DMS 273 (cell line): Measurements from ENCODE around the gene HPDL.
A peak's percentile ranks its signal among the peaks of the same experiment; 100 is the strongest.

ENCODE experiments used
- DNase-seq: peaks from one replicate; lab custom pipeline; 2025; ENCODE audit not compliant: unreplicated experiment; lab: John Stamatoyannopoulos, UW

The HPDL gene

DNA sequence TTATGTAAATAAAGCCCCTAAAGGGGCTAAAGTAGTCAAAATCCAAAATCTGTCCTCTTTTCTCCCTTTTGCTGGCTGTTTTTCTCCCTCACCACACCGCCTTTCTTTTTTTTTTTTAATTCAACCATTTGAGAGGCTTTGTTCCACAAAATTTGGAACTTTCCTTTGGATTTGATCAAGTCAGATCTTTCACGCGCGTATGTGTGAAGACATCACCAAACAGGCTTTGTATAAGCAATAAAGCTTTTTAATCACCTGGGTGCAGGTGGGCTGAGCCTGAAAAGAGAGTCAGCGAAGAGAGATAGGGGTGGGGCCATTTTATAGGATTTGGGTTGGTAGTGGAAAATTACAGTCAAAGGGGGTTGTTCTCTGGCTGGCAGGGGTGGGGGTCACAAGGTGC is 5.3 kb upstream of the HPDL start:
- no peak for DNase-seq

DNA sequence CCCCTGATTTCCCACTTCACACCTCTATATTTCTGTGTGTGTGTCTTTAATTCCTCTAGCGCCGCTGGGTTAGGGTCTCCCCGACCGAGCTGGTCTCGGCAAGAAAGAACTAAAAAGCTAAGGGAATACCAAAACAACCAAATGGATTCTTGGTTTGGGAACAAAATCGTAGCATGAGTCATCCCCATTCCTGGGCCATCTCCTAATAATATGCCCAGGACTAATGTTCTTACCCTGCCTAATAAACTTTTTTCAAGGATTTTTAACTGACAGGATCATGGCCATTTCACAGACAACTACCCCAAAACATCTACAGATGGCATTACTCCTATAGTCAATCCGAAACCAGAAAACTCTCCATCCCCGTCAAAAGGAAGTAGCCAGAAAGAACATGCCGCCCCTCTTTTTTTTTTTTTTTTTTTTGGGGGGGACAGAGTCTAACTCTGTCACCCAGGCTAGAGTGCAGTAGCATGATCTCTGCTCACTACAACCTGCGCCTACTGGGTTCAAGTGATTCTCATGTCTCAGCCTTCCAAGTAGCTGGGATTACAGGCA is 4.1 kb upstream of the HPDL start:
- DNase-seq = no peak

GRCh38 chr1:45325851-45326506 is 716 bp upstream of the HPDL start:
- peak; percentile 38 for DNase-seq

DNA sequence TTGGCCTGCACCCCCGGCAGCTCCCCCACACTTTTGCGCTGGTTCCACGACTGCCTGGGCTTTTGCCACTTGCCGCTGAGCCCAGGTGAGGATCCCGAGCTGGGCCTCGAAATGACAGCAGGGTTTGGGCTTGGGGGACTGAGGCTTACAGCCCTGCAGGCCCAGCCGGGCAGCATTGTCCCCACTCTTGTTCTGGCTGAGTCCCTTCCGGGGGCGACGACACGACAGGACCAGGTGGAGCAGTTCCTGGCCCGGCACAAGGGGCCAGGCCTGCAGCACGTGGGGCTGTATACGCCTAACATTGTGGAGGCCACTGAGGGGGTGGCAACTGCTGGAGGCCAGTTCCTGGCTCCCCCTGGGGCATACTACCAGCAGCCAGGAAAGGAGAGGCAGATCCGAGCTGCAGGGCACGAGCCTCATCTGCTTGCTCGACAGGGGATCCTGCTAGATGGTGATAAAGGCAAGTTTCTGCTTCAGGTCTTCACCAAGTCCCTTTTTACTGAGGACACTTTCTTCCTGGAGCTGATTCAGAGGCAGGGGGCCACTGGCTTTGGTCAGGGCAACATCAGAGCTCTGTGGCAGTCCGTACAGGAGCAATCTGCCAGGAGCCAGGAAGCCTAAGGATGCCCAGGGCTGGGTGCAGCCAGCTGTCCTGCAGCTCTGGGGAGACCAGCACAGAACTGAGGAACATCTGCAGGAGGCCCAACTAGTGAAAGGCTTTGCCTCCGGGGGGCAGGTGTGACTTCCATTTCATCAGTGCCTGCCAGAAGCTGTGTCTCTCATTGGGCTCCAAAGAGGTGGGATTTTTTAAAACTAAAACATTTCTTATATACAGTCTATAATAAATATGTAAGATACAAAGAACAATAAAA is 1.2 kb downstream of the HPDL start:
- peak; percentile 74 for DNase-seq

DNA sequence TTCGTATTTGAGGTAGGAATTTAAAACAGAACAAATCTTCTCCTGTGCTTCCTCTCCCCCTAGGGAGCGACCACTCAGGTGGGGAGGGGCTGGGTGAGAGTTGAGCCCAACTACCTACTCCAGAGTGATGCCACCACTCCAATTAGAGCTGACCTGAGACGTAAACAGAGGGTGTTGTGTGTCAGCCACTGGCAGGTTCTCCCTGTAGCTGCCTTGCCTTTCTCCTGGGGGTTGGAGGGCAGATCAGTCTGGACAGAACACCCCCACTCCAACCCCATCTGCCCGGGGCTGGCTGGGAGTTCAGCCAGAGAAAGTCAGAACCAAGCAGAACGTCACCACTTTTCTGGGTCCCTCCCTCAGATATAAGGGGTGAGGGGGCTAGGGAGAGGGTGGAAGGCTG is 2.0 kb downstream of the HPDL start:
- DNase-seq = peak; percentile 54

DNA sequence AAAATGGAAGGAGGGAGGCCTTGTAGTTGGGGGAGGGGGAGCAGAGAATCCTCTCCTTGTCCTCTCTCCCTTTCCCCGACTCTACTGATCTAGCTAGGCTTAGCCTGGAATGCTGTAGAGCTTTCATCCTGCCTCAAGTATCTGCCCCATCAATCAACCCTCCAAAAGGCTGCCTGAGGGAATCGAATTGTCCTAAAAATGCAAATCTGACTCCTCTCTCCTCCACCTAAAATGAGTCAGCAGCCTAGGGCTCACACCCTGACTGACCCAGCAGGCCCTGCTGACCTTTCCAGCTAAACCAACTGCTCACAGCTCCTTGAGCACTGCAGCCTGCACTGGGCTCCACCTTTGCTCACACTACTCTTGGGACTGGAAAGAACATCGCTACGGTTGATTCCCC is 2.8 kb downstream of the HPDL start:
- no peak for DNase-seq

GRCh38 chr1:45331436-45332345 is 5.0 kb downstream of the HPDL start:
- DNase-seq = no peak

GRCh38 chr1:45332346-45332720 is 5.6 kb downstream of the HPDL start:
- no peak for DNase-seq

DNA sequence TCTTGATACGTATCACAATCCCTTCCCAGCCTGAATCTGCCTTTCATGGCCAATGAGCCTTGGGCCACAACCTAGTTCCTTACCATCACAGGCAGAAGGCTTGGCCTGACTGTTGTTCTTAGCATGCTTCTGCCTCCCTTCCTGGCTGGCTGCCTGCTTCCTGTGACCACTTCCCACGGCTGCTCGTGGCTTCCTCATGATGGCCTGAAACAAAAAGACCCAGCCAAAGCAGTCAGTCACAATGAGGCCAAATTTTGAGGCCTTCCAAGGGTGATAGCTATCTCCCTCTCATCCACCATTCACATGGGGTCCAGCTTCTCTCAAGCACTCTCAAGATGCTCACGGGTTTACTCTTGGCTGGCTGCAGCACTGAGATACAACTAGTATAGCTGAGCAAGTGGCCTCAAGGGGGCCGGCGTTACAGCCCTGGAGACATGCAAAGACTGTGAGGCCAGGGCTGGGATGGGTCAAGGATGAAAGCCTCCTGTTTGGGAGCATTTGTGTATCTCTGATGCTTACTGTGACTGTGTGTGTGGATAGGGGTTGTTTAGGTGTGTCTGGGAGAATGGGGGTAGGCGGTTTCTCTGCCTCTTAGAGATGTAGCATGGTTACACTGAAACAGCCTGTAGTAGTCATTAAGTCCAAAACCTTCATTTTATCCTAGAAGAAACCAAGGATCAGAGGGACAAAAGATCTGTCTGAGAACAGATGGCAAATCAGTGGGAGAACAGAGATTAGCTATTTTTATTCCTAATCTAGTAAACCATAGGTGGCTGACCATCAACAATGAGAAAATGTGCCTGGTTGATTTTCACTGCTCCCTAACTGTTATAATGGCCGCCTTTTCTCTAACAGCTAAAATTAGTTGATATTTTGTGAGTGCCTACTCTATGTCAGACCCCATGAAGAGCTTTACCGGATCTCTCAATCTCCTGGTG is 7.9 kb downstream of the HPDL start:
- no peak for DNase-seq

DNA sequence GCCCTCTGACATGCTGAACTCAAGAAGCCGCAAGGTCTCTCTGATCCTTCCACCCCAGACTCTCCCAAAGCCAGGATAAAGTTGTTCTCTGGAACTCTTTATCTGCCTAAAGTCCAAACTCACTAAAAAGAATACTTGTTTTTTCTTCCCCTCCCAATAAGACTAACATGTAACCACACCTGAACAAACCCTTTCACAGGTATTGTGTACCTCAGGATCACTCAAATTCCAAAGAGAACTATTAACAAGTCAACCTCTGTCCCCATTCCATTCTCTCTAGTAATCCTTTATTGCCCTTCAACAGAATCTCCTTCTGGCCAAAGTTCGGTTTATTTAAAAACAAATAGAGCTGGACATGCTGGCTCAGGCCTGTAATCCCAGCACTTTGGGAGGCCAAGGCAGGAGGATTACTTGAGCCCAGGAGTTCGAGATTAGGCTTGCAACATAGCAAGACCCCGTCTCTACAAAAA is 9.2 kb downstream of the HPDL start:
- DNase-seq = no peak

DNA sequence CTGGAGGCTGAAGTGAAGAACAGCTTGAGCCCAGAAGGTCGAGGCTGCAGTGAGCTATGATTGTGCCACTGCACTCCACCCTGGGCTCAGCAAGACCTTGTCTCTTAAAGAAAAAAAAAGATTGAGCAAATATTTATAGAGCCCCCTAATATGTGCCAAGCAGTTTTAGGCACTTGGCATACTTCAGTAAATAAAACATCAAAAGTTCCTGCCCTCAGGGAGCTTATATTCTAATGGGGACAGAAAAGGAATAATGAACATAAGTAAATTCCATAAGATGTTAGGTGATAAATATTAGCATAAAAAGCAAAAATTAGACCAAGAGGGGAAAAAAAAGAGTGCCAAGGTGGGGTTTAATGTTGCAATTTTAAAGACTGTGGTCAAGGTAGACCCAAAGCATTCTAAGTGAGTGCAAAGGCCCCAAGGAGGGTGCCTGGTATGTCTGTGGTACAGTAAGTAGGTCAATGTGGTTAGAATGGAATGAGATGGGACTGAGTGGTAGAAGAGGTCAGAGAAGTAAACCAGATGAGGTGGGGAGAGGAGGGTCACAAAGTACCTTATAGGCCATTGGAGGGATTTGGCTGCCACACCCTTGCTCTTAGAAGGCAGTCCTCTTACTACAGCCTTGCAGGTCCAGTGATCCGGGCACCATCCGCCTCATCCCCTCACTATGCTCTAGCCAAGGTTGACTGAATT is 11.1 kb downstream of the HPDL start:
- no peak for DNase-seq

- DNase-seq = peak; percentile 98
These were observed 13.3 kb downstream of the HPDL start, which contains the start of the genes MUTYH and TOE1 for GRCh38 chr1:45339789-45340558. Gene MUTYH (minus strand): TSS chr1:45340440. CDS start chr1:45334505, 5,935 bp downstream. Gene TOE1 (plus strand): TSS chr1:45340170. CDS start chr1:45340253, 83 bp downstream.

DNA sequence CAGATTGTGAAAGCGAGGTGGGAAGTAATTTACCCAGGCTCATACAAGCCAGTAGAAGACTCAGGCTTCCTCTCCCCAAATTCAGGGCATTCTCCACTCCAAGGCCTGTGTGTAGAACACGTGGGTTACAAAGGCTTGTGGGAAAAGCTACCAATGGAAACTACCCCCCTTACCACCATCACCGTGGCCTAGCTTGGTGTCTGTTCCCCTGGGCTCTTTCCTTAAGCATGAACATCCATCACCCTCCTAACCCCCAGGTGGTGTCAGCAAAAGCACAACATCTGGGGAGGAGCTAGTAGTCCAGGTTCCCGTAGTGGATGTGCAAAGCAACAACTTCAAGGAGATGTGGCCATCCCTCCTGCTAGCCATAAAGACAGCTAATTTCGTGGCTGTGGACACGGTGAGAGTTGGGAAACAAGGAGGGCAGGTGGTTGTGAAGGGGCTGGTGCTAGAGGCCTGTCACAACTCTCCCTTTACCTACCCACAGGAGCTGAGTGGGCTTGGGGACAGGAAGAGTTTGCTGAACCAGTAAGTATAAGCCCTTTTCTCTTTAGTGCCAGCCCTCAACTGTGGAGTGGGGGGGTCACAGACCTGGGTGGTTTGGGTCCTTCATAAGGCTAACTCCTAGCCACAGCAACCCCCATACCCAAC is 14.2 kb downstream of the HPDL start:
- peak; percentile 44 for DNase-seq

DNA sequence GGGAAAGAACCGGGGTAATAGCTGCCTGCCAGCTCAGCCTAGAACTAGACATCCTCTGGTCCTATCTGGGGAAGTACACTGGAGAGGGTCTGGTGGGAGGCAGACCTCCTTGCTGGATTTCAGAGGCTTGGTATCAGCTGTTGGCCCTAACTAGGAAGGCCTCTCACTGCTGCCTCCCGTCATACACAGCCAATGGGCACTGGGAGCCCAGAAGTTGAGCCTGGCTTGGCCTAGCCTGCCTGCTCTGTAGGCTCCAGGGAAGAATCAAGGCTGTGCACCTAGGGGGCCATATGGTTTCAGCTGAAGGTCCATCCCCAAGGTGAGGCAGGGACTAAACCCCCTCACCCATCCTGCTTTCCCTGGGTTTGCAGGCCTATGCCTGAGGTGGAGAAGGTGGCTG is 17.8 kb downstream of the HPDL start:
- no peak for DNase-seq

DNA sequence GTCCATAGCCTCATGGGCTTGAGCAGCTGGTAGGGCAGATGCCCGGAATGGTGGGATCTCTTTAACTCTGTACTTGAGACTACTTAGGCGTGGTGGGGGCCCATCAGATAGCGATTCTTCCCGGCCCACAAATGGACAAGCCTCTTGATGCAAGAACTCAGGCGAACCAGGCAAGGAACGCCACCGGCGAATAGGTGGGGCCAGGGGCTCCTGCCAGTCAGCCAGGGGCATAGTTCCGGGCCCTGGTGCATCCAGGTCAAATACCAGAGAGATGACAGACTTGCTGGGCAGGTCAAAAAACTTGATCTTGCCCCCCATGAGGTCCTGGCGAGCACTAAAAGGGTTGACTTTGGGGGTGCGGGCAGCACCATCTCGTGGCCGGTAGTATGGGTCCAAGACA is 18.3 kb downstream of the HPDL start:
- no peak for DNase-seq

- DNase-seq = no peak
These were observed 19.8 kb downstream of the HPDL start for GRCh38 chr1:45346473-45346872.

DNA sequence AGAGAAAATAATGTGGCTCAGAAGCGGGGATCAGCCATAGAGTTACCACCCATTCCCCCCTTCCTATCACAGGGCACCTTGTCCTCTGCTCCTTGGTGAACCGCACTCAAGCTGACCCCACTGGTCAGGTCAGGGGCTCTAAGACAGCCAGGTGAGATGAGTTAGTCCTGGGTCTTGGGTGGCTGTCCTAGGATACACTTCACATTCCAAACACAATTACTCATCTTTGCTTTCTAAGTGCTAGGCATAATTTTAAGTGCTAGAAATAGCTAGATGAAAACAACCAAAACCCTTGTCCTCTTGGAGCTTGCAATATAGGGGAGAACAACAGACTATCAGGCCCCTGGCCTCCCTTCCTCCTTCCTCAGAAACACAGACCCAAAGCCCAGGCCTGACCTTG is 21.3 kb downstream of the HPDL start:
- no peak for DNase-seq

DNA sequence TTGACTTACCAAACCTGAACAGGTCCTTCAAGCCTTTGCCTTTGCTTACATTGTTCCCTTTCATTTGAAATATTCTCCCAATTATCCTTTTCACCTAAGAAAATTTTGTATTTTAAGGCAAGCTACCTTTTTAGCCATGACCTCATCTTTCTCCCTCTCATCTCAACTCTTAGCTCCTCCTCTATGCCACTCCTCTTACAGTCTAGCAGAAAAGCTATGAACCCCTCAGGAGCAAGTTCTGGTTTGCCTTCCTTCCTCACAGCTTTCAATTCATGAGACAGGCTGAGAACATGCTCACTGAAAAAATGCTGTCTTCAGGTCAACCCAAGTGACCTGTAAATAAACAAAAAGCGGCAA is 21.9 kb downstream of the HPDL start:
- no peak for DNase-seq
